Ovary (tissue), 9 donors: ENCODE measurements around the gene MKX. TPM values are rescaled to one million over a fixed set of nuclear protein-coding genes. Genes with fewer than 3 reads are reported as not detected.

Source experiments
- DNase-seq, 5 donors: peaks; one replicate each; pipeline ENCODE4 v3.0.0-alpha.2; 2019 to 2020
- H3K27ac ChIP-seq, 2 donors: fragments of 200-600 bp; one replicate each; pipeline versions ENCODE4 v1.5.1 to v1.8.0; 2019 to 2022
- H3K27me3 ChIP-seq: fragments of 200-600 bp; one replicate; pipeline ENCODE4 v1.8.0; 2022
- H3K36me3 ChIP-seq: fragments of 200-600 bp; sonication (generic); one replicate; pipeline ENCODE4 v1.5.1; 2019
- H3K4me1 ChIP-seq: one replicate; pipeline ENCODE4 v1.8.1; 2013; ENCODE audit warnings: mild to moderate bottlenecking, moderate library complexity; ENCODE audit not compliant: insufficient read depth
- H3K4me3 ChIP-seq: fragments of 200-600 bp; sonication (generic); one replicate; pipeline ENCODE4 v1.5.1; 2017
- H3K9me3 ChIP-seq, 2 donors: fragments of 200-600 bp in 1 of 2; sonication (generic) in 1 of 2; one replicate each; pipeline versions ENCODE4 v1.5.1 to v1.8.1; 2013 to 2019; ENCODE audit warnings: mild to moderate bottlenecking in 1 of 2, moderate library complexity in 1 of 2
- EP300 ChIP-seq: sonication (generic); formaldehyde crosslinking; IDR thresholded peaks from one replicate; pipeline ENCODE4 v1.6.1; 2017; ENCODE audit warnings: antibody characterized with exemption
- POLR2A ChIP-seq: fragments of 450-650 bp; IDR thresholded peaks from one replicate; pipeline ENCODE4 v1.6.1; 2017; ENCODE audit warnings: antibody characterized with exemption, mild to moderate bottlenecking, moderate library complexity
- WGBS, 3 donors: extraction: QIAGEN DNeasy Blood & Tissue Kit in 1 of 3; methylation state at CpG; one replicate each; pipeline versions ENCODE4 v1.1.5 to v1.1.7; 2013 to 2017; 5-methylcytosine and 5-hydroxymethylcytosine counted together
- intact Hi-C, 4 donors: fragments of 100-400 bp; cut with DNase I; formaldehyde crosslinking; loops; one replicate each; pipeline versions ENCODE4 v1.11.0 to v1.15.1; 2022 to 2023
- polyA plus RNA-seq, 2 donors: library from polyadenylated mRNA; stranded (reverse); fragments of 200-250 nt in 1 of 2; fragments of 350-450 nt in 1 of 2; fragmentation: Illumina TruSeq in 1 of 2; extraction: RNeasy Lipid Tissue Mini Kit (QIAGEN cat#74804) in 1 of 2; gene quantifications; one replicate each; pipeline ENCODE4 v1.2.3, GENCODE V29; 2013 to 2014
- total RNA-seq, 7 donors: library from RNA; depleted of rRNA in 2 of 7; stranded (reverse); fragments of >200 nt in 2 of 7; fragmentation: NEBNext Ultra II Directional in 3 of 7; extraction: Animal tissue kit (Norgen Biotek cat#: 25700) in 3 of 7; gene quantifications; one replicate each; pipeline versions ENCODE4 v1.1.0 to v1.2.4, GENCODE V29; 2016 to 2023
- TF ChIP-seq, protein P1 (sequence below), 3 donors: fragments of 450-650 bp in 2 of 3; fragments of 200-600 bp in 1 of 3; IDR thresholded peaks; one replicate each; pipeline versions ENCODE4 v1.5.1 to v1.8.0; 2016 to 2022; ENCODE audit warnings: antibody characterized with exemption in 3 of 3, mild to moderate bottlenecking in 1 of 3
- donor health status: DM: no; HTN: no; CAD: no; lungs with moderate emphysema.
- donor health status: DM: no; HTN: no; CAD: no.
- donor health status: Bipolar disorder and iron deficiency.
- donor health status: DM: yes; HTN: yes; CAD: no.
- donor health status: DM: no; HTN: no; CAD: no.
- donor health status: DM: yes; HTN: yes; CAD: no.

The MKX gene
- total and polyA plus RNA-seq, 9 donors = 7.4 to 39.7 (median 17.2) TPM

DNA sequence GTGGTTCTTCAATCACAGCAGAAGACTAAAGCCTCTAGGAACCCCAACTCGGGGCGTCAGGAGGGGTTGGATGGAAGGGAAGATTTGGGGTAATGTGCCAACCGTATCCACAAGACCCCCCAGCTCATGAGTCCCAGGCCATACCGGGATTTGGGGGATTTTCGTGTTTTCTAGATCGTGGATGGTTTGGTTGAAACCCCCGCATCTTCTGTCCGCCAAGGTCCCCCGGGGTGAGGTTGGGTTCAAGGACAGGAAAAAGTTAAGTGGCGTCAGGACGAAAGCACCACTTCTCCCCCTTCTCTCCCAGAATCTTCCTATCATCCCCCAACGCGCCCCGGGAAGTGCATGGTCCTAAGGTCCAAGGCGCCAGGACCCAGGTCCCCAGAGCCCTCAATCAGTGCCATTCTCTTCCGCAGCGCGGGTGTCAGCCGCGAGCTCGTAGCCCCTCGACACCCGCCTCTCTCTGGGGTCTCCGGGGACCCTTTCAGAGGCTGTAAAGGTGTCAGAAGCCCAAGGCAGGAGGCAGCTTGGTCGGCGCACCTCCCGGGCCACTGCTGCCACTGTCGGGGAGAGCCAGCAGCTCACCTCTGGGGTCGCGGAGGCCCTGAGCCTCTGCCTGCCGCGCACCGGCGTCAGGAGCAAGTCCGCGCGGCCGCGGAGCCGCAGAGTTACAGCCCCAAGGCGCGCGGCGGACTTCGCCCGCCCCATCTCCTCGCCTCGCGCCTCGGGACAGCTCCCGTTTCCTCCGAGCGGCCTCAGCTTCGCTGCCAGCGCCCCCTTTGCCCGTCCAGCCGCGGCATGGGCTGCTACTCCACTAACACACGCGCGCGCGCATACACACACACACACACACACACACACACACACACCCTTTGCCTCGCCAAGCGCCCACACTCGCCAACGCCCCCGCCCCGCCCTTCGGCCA lies 1.5 kb downstream of the MKX start:
- Histone ChIP-seq H3K9me3 (no peaks in the 10 kb centered on the region), H3K4me3 (peak overlapping the region; percentile 75), H3K27ac (peak overlapping the region; percentile 96 to 98), H3K36me3 (no peaks in the 10 kb centered on the region), H3K4me1 (no peaks in the 10 kb centered on the region), H3K27me3 (no peaks in the 10 kb centered on the region)
- intact Hi-C loops = loop anchor here in 3 of 4 donors (10.0 kb wide), 4 partner anchors 71 to 431 kb away; no protein-coding TSS in a partner anchor
- WGBS, 3 donors = 1 to 2% (median 1%) methylated on average over 59 to 70 of the region's 70 CpGs
- TF ChIP-seq POLR2A = peak; percentile 31
- TF ChIP-seq, protein P1, sequence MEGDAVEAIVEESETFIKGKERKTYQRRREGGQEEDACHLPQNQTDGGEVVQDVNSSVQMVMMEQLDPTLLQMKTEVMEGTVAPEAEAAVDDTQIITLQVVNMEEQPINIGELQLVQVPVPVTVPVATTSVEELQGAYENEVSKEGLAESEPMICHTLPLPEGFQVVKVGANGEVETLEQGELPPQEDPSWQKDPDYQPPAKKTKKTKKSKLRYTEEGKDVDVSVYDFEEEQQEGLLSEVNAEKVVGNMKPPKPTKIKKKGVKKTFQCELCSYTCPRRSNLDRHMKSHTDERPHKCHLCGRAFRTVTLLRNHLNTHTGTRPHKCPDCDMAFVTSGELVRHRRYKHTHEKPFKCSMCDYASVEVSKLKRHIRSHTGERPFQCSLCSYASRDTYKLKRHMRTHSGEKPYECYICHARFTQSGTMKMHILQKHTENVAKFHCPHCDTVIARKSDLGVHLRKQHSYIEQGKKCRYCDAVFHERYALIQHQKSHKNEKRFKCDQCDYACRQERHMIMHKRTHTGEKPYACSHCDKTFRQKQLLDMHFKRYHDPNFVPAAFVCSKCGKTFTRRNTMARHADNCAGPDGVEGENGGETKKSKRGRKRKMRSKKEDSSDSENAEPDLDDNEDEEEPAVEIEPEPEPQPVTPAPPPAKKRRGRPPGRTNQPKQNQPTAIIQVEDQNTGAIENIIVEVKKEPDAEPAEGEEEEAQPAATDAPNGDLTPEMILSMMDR (IDR thresholded peaks at IDR 0.05) = no peak
- peak; percentile 62 to 80 (median 75) for DNase-seq

DNA sequence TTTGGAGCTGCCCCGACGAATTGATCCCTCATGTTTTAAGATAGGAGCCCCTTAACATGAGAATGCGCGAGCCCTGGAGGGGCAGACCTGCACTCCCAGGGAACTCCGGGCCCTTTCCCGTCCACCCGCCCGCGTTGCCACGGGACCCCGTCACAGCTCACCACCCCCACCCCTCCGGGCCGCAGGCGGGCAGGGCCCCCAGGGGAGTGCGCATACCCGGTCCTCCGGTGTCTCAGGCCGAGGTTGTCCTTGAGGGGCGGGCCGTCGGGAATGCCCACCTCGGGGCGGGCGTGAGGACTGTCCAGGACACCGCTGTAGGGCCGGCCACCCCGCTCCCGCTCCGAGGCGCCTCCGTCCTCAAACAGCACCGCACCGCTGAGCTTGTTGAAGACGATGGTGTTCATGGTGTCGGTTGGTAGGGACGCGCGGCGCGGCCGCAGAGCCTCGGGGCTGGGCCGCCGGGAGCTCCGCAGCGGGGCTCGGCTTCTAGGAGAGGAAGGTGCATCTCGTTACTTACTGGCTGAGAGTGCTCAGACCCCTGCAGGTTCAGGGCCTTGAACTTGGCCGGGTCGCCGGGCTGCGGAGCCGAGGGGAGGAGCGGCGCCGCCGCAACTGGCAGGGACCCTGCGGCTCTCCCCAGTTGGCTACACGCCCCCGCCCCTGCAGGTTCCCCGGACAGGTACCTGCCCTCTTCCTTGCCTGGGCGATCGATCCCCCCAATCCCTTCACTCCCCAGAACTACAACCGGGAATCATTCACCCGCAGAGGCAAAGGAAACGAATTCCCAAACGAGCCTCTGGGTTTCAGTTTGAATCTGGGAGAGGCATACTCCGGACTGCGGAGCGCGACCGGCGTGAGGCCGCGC lies 2.4 kb downstream of the MKX start:
- peak; percentile 70 to 76 (median 72) for DNase-seq
- 1 to 3% (median 1%) methylated on average over 51 to 75 of the region's 75 CpGs for WGBS, 3 donors
- no peaks in the 10 kb centered on the region for H3K4me1 ChIP-seq
- H3K4me3 ChIP-seq = peak overlapping the region; percentile 75
- TF ChIP-seq, protein P1 (IDR thresholded peaks at IDR 0.05) = no peak
- TF ChIP-seq EP300 (no peak), POLR2A (no peak)
- no peaks in the 10 kb centered on the region for H3K27me3 ChIP-seq
- peak overlapping the region; percentile 96 to 98 for H3K27ac ChIP-seq
- no peaks in the 10 kb centered on the region for H3K36me3 ChIP-seq
- intact Hi-C loops = loop anchor here in 3 of 4 donors (10.0 kb wide), 4 partner anchors 72 to 432 kb away; no protein-coding TSS in a partner anchor
- no peaks in the 10 kb centered on the region for H3K9me3 ChIP-seq

DNA sequence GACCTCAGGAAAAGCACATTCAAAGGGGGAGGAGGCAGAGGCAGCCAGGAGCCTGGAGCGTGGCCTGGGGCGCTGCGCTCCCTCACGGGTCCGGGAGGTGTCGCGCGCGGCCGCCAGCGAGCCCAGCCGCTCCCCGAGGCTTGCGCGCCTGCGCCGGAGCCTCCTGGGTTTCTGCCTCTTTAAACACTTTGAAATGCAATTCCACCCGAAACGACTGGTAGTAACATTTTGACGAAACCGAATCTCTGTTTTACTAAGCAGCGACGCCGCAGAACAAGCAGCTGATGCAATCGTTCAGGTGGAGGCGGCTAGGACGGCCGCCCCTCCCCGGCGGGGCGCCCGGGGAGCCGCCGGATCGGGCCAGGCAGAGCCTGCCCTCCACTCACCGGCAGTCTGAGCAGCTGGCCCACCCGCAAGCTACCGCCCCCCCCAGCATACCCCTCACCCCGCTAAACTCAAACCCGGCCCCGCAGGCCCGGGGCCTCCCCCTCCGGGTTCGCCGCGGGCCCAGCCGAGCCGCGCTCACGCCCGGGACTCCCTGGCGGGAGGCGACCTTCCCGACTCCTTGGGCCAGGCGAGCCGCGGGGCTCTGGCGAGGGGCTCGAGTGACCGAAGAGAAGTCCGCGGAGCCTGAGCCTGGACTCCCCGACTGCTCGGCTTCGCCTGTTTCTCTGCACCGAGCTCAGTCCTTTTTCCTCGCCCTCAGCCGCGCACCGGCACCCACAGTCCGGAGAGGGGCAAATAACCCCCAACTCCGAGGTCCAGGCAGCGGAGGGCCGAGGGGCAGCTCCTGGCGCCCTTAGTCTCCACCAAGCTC lies 3.2 kb downstream of the MKX start:
- peak overlapping the region; percentile 96 to 98 for H3K27ac ChIP-seq
- no peaks in the 10 kb centered on the region for H3K36me3 ChIP-seq
- peak overlapping the region; percentile 75 for H3K4me3 ChIP-seq
- peak; percentile 69 for TF ChIP-seq POLR2A
- TF ChIP-seq, protein P1 (IDR thresholded peaks at IDR 0.05) = peak; percentile 81 to 84 (median 83)
- no peak for TF ChIP-seq EP300
- no peaks in the 10 kb centered on the region for H3K9me3 ChIP-seq
- no peaks in the 10 kb centered on the region for H3K27me3 ChIP-seq
- peak; percentile 82 to 92 (median 87) for DNase-seq
- no peaks in the 10 kb centered on the region for H3K4me1 ChIP-seq
- intact Hi-C loops = loop anchor here in 3 of 4 donors (1.0 to 10.0 kb wide), 5 partner anchors 72 to 436 kb away; no protein-coding TSS in a partner anchor
- WGBS, 3 donors = 0 to 1% (median 0%) methylated on average over 40 to 75 of the region's 75 CpGs
